NCI-H1694 (cell line): ENCODE results near the gene KRT6A.
A peak's percentile ranks its signal among the peaks of the same experiment; 100 is the strongest.
"Not testable (repeated sequence)": the region's sequence is repeated elsewhere in the genome, so short reads cannot be mapped to it uniquely, and the experiment has no call there.

Experiments used
- DNase-seq: peaks from one replicate; lab custom pipeline; 2025; lab: John Stamatoyannopoulos, UW

Gene KRT6A

DNA sequence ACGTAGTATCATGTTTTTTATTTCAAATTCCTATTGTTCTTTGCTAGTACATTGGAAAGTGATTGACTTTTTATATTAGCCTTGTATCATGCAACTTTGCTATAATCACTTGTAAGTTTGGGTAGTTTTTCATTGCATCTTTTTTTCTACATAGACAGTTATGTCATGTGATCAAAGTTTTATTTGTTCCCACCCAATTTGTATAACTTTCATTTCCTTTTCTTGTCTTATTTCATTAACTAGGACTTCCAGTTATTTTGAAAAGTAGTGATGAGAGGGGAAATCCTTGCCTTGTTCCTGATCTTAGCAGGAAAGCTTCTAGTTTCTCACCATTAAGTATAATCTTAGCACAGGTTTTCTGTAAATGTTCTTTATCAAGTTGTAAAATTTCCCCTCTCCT lies 9.8 kb upstream of the KRT6A start:
- DNase-seq, result no peak

DNA sequence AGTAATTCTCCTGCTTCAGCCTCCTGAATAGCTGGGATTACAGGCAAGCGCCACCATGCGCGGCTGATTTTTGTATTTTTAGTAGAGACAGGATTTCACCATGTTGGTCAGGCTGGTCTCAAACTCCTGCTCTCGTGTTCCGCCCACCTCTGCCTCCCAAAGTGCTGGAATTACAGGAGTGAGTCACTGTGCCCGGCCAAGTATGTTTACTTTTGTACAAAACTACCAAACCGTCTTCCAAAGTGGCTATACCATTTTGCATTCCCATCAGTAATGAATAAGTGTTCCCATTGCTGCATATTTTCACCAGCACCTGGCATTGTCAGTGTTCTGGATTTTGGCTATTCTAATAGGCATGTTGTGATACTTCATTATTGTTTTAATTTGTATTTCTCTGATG lies 8.4 kb upstream of the KRT6A start:
- DNase-seq, result no peak

DNA sequence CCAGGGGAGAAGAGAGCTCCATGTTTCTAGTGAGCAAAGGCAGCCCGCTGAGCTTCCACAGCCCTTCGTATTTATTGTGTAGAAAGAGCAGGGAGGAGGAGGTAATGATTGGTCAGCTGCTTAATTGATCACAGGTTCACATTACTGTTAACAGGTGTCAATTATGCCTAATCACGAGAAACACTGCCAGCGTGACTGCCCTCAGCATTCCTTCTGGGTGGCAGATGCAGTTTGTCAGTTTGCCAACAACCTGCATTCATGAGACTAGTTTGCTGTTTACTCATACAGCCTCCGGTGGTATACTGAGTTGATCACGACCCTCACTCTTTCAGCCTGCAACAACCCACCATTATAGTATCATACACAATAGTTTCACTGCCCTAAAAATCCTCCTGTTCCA lies 7.5 kb upstream of the KRT6A start:
- DNase-seq, result not testable (repeated sequence)

DNA sequence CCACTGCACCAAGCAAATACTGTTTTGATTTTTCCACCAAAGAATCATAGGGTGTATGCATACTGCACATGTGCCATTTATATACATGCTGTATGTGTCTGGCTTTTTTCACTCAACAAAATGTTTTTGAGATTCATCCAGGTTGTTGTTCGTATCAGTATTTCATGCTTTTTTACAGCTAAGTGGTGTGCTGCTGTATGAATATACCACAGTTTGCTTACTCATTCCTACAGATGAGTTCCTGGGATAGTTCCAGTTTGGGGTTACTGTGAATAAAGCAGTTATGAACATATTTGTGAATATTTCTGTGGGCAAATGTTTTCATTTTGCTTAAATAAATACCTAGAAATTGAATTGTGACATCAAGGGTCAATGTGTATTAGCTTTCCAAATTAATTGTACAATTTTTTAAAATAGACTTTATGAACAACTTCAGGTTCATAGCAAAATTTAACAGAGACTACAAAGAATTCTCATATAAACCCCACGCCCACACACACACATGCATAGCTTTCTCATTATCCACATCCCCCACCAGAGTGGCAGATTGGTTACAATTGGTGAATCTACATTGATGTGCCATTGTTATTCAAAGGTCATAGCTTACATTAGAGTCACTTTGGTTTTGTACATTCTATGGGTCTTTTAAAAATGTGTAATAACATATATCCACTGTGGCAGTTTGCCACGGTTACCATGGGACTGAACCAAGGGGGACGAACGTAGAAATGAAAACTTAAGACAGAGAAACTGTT lies 6.9 kb upstream of the KRT6A start:
- DNase-seq, result no peak

DNA sequence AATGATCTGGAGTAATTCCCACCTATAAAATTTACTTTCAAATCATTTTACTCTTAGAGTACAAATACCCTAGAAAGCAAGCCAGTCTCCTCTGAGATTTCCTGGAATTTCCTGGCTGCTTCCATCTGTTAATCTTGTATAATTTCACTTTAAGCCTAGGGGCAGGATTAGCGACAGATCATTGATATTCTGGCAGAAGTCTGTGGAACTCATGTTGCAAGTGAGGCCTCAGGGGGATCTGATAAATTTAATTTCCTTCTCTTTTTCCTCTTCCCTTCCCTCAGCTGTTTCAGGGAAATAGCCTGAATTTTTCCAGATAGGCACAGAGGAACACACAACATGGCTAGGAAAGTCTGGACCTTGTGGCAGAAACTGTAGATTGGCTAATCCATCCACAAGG lies 5.9 kb upstream of the KRT6A start:
- DNase-seq, result no peak

DNA sequence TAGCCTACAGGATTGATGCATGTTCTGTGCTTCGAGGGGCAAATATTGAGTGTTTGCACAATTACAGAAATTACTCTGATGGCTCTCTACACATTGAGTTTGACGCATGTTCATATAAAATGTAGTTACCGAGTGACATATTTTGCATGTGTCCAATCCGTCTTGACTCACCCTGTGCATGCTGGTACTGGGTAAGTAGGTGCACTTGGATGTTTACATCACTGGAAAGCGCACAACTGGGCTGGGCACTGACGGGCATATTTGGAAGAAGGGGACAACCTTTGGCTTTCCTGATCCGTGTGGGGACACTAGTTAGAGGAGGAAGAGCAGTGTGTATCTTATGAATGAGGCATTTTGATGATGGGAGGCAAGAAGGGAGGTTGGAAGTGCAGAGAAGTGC lies 4.9 kb upstream of the KRT6A start:
- no peak for DNase-seq

DNA sequence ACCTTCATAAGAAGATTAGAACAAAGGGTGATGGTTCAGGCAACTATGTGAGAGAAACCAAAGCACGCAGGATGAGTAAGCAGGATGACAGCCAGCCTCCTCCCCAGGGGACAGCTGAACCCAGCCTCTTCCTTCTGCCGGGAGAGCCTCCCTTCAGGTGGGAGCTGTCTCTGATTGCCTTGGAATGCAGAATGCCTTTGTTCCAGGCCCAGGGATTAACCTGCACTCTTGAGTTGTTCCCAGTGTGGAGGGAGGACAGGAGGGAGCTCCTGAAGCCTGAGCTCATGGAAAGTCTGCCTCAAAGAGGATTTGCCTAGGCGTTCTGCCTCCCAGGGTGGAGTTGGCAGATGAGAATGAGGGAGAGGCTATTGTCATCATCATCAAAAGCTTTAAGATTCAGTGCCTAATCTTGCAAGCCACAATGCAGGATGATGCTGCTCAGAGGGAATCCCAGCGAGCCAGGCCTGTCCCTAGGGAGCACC lies 3.6 kb upstream of the KRT6A start:
- no peak for DNase-seq

DNA sequence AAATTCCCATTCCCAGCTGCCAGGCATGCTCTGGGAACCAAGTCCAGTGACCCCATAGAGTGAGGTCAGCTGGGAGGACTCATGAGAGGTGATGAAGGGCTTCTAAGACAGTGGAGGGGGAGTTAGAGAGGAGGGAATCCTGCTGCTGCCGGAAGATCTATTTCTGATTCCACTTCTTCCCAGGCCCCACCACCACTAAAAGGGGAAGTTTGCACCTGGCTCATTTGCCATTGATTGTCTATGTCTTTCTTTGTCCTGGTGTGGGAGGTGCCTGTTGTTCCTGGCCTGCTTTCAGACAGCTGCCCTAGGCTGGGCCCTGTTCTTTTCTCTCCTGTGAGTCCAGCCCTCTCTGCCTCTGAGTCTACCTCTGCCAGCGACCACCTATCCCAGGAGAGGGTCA lies 3.0 kb upstream of the KRT6A start:
- DNase-seq, result no peak

DNA sequence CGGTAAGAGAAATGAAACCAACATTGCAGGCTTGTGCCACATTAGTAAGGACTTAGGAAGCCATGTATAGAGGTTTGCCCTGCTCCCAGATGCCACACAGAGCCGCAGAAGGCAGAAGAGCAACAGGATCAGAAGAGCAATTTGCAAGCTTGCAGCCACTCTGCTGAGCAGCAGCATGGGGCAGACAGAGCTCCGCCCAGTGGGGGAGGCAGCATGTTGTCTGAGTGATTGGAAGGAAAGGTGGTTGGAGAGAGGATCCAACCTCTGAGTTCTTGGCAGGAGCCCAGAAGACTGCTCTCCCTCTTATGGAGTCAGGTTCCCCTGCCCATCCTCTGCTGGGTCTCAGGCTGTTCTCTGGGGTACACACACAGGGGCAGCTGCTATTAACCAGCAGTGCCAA lies 2.3 kb upstream of the KRT6A start:
- peak; percentile 69 for DNase-seq

DNA sequence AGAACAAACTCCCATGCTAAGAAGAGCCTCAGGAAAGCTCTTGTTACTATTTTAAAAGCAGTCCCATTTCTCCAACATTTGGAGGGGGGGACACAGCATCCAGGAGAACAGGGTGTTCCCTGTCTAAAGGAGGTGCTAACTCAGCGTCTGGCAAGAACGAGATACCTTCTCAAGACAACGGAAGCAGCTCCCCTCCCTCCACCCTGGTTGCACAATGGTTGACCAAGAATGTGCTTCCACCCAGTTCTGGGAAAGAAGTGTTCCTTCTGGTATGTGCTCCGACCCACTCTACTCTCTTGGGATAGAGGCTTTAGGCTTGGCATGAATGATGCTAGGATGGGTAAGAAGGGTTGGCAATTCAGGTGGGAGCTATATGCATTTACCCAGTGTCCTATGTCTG lies 1.5 kb upstream of the KRT6A start:
- no peak for DNase-seq

DNA sequence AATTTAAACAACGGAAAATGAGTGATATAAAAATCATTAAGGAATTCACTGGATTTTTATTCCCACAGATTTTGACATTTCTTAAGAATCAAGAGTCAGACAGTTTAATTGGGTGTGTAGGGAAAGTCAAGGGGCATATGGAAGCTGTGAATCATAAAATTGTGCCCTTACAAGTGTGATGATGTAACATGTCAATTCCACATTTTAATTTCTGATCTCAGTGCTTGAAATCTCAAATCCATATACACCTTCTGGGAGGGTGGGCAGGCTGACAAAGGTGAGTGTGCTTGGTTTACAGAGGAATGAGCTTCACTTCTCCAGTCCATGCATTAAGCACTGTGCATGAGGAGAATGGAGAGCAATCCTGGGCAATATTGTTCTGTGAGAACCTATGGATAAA lies 1.0 kb upstream of the KRT6A start:
- DNase-seq, result no peak

DNA sequence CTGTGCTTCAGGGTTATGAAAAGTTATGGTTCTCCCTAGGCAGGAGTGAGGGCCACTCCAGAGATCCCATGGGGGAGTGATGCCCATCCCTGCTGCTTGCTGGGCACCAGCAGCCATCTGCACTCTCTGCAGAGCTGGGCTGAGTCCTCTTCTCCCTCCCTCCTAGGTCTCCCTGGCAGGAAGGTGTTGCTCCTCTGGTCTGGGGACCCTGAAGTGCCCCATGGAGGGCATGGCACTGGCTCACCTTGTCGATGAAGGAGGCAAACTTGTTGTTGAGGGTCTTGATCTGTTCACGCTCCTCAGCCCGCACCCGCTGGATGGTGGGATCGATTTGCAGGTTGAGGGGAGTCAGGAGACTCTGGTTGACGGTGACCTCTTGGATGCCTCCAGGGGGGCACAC lies 652 bp downstream of the KRT6A start:
- not testable (repeated sequence) for DNase-seq

DNA sequence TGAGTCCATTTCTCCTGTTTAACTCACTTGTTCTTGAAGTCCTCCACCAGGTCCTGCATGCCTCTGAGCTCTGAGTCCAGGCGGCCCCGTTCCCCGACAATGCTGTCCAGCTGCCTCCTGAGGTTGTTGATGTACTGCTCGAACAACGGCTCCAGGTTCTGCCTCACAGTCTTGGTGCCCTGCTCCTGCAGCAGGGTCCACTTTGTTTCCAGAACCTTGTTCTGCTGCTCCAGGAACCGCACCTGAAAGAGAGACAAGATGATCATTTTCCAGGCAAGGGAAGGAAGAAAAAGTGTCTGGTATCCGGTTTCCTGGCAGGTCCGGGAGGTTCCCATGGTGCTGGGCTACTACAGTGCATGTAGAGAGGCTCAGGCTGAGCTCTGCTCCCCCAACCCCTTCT lies 1.6 kb downstream of the KRT6A start:
- not testable (repeated sequence) for DNase-seq

DNA sequence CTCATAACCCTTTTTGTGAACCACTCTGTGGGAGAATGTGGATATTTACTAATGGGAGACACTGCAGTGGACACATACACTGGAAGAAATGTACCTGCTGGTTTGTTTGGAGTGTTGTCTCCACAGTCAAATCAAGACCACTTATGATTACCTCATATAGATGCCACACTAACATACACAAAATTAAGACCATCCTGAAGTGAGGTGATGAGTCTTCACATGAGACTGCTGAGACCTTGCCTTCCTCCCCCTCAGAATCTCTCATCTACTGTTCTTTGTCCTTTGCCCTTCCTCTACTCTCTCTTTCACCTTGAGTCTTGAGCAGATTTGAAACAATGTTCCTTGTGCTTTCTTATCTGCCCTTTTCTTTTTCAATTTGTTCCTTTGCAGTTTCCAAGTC lies 4.3 kb downstream of the KRT6A start:
- DNase-seq, result no peak

DNA sequence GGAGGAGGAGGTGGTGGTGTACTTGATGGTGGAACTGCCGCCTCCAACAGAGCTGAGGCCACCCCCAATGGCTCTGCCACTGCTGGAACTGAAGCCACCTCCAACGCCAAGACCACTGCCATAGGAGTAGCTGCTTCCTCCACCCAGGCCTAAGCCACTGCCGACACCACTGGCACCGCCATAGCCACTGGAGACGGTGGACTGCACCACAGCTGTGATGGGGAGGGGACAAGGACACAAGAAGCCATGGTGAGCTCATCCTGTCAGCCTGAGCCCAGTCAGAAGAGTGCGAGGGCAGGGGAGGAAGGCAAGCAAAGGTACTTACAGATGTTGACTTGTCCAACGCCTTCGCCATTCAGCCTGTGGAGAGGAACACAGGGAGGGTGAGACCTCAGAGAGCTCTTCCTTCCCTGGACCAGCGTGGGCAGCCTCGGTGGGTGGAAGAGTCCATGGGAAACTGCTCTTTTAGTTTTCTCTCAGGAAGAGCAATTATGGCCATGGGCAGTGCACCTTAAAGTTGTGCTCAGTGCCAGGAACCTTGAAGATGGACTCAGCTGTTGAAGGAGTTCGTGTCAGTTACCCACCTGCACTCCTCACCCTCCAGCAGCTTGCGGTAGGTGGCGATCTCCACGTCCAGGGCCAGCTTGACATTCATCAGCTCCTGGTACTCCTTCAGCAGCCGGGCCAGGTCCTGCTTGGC lies 5.2 kb downstream of the KRT6A start:
- not testable (repeated sequence) for DNase-seq

DNA sequence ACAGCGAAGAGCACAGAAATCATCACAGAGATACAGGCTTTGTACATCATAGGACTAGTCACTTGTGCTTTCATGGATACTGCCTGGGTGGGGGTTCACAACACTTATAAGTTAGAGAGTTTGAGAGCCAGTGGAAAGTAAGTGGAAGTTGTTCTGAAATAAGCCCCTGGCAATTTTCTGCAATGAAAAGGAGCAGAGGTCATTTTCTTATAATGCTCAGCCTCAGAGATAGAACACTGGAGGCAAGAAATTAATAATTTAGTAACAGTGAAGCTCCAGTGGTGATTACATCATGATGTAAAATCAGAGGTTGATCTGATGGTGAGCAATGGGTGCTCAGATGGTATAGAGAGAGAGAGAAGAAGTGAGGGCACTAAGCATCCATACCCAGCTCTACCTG lies 5.8 kb downstream of the KRT6A start:
- DNase-seq, result no peak

DNA sequence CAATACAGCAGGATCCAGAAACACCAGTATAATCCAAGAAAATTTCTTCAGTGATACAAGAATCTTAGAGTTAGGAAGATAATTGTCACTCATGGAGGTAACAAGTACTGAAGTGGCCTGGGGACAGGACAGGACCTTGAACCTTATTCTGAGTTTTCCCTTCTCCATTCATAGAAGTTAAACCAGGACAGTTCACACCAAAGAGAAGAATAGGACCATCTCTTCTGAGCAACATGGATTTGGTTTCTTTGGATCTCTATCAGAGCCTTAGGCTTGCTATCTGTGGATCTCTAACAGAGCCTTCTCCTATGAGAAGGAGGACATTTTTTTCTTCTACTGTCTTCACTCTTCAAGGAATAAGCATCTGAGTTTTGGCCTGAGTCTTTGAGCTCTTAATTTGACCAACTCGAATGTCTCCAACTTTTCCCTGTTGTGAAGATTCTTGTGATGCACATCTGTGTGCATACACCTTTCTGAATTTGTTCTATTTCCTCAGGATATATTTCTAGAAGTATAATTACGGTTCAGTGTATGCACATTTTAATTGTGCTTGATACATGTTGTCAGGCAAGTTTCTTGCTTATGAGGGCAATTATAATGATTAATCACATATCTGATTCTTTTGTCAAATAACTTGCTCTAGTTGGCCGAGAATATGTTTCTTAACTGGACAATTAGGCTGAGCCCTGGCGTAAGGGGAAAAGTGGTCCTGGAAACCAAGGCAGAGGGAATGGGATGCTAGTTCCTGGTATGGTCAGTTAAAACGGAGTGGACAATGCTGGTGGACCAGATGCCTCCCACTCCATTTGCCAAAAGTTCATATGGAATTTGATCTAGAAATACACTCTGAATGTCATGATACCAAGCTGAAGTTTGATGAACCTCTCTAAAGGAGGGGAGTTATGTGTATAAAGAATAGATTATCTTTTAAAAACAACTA lies 6.6 kb downstream of the KRT6A start:
- no peak for DNase-seq

DNA sequence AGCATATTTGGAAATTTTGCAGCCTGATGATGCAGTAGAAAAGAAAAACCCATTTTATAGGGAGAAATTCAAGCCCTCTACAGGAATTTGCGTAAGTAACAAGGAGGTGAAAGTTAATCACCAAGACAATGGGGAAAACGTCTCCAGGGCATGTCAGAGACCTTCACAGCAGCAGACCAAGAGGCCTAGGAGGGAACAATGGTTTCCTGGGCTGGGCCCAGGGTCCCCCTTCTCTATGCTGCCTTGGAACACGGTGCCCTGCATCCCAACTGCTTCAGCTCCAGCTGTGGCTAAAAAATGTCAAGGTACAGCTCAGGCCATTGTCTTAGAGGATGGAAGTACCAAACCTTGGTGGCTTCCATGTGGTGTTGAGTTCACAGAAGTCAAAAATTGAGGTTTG lies 13.0 kb downstream of the KRT6A start:
- DNase-seq, result no peak

DNA sequence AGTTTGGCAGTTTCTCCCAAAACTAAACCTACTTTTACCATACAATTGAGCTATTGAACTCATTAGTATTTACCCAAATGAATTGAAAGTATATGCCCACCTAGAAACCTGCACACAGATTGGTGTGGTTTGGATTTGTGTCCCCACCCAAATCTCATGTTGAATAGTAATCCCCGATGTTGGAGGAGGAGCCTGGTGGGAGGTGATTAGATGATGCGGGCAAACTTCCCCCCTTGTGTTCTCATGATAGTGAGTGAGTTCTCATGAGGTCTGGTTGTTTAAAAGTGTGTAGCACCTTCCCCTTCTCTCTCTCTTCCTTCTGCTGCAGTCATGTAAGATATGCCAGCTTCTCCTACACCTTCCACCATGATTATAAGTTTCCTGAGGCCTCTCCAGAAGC lies 15.4 kb downstream of the KRT6A start:
- no peak for DNase-seq

DNA sequence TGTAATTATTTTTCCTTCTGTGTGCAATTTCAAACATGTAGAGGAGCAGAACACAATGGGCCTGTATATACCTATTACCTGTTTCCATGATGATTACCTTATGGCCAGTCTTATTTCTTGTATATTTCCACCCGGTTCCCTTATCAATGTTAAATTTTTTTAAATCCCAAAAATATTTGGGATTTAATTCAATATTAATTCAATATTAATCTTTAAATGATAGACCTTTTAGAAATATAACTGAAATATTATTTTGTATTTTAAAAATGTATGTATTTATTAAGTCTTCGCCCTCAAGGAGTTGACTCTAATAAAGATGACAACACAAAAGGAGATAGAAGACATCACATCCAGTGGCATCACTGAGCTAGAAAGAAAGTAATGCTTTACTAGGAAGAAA lies 18.8 kb downstream of the KRT6A start:
- DNase-seq, result no peak

DNA sequence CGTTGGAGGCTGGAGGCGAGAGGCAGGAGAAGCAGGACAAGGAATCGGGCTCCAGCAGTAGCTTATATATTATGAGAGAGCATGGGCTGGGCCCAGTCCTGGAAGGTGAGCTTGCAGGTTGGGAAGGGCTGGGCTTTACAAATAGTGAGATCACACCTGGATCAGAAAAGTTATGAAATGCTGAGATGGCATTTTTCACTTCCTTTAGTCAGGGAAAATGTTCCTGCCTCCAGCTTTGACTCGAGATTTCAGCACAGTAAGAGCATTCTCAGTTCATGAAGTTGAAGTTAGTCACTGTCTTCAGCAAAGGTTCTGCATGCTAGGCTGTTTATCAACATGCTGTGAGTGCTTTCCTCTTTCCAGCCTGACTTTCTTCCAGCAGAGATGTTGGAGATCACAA lies 19.3 kb downstream of the KRT6A start, which contains the start of gene KRT6C:
Gene KRT6C (minus strand): TSS at position 38 of the 400 bp plus-strand sequence. CDS start 68 bp downstream, outside the sequence.
- DNase-seq, result no peak

DNA sequence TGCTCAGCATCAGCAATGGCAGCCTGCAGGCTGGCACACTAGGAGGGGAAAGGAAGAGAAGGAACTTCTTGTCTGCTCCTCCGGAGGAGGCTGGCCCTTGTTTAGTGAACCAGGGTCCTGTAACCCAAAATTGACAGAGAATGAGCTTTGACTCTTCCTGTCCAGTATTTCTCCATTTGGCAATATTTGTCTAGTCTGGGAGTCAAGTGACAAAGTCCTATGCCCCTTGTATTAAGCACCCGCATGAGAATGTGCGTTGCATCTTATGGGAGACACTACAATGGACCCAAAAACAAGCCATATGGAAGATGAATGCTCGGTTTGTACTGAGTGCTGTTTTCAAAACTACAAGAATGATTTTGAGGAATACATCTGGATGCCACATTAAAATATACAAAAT lies 23.2 kb downstream of the KRT6A start:
- no peak for DNase-seq
